Esophagus squamous epithelium (tissue), 4 donors: Measurements from ENCODE around the gene DPEP1.

Experiments
- CTCF ChIP-seq, 6 experiments: fragments of 450-650 bp in 4 of 6; fragments of 200-600 bp in 2 of 6; sonication (generic) in 2 of 6; IDR thresholded peaks; one replicate each; pipeline ENCODE4 v1.5.1; 2016 to 2019; ENCODE audit warnings: antibody characterized with exemption in 6 of 6, mild to moderate bottlenecking in 4 of 6, moderate library complexity in 4 of 6
- POLR2A ChIP-seq, 4 donors: fragments of 450-650 bp; IDR thresholded peaks; one replicate each; pipeline ENCODE4 v1.6.1; 2017; ENCODE audit warnings: antibody characterized with exemption in 4 of 4, mild to moderate bottlenecking in 4 of 4, moderate library complexity in 3 of 4

- no peak for TF ChIP-seq CTCF (IDR thresholded peaks at IDR 0.05)
- TF ChIP-seq POLR2A (IDR thresholded peaks at IDR 0.05) = peak in 3 of 4 donors; percentile 32 to 79 (median 59)
Observed at GRCh38 chr16:89686520-89687091, 73.2 kb downstream of the DPEP1 start, which contains the start of gene CDK10.
